Inferior parietal cortex (tissue), 1 donor: ENCODE data around the gene SOCS7.

Experiments
- DNase-seq: peaks from one replicate; pipeline ENCODE4 v3.0.0-alpha.2; 2016; ENCODE audit errors: extremely low spot score

Gene SOCS7

GRCh38 chr17:38440614-38441397 is 89.2 kb downstream of the SOCS7 start:
- DNase-seq, result no peak

- DNase-seq, result no peak
Observed at GRCh38 chr17:38441429-38442061, 89.9 kb downstream of the SOCS7 start.

DNA sequence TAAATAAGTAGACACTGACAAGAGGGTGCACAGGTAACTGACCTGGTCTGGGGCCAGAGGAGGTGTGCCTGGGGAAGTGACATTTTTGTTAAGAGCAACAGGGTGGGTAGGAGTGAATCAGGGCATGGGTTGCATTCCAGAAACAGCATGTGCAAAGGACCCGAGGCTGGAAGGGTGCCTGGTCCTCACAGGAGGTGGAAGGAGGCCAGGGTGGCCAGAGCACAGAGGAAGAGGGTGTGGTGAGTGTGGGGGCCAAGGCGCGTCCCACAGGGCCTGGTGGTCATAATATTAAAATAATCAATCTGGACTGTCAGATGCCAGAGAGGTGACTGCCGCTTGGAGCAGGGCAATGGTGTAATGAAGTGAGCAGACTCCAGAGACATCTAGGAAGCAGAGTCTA is 90.9 kb downstream of the SOCS7 start:
- DNase-seq, result no peak

DNA sequence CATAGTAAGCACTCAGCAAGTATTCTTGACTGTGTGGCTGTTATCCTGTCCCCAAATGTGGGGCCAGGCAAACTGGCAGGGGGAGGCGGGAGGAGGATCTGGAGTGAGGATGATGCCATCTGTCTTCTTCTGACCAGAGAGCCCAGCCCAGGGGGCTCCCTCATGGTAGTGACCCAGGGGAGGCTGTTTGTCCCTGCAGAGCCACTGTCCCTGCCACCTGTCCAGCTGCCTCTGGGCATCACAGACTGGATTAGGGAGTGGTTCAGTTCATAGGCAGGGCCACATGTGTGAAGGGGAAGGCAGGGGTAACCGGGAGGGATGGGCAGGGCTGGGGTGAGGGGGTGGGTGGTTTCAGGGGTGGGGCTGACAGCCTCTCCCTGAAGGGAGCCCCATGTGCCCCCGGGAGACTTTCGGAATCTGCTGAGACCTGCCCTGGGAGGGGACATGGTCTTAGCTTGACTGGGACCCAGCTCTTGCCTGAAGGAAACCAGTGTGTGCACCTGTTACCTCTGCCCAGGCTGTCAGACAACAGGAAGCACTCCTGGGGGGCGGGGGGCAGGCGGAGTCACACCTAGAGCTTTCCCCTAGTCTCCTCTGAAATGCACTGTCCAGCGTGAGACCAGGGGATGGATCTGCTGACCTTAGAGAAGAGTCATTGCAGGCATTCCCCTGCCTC is 91.8 kb downstream of the SOCS7 start:
- no peak for DNase-seq

DNA sequence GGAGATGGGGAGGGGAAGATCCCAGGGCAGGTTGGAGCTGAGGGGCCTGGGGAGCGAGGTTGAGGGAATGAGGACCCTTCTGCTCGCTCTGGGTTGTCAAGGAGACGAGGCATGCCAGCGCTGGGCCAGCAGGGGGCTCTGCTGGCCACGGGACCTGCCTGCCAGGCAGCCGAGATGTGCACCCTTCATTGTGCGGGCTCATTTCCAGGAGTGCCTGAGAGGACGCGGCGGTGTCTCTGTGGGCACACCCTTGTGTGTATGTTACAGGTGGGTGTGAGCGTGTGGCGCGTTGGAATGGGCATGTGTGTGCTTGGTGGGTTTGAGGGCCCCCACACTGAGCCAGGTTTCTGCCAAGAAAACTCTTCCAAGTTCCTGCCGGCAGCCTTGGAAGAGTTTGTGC is 92.5 kb downstream of the SOCS7 start:
- DNase-seq, result peak; percentile 73

GRCh38 chr17:38447502-38448085 is 96.0 kb downstream of the SOCS7 start:
- DNase-seq, result no peak

GRCh38 chr17:38448208-38448771 is 96.6 kb downstream of the SOCS7 start:
- DNase-seq, result no peak

DNA sequence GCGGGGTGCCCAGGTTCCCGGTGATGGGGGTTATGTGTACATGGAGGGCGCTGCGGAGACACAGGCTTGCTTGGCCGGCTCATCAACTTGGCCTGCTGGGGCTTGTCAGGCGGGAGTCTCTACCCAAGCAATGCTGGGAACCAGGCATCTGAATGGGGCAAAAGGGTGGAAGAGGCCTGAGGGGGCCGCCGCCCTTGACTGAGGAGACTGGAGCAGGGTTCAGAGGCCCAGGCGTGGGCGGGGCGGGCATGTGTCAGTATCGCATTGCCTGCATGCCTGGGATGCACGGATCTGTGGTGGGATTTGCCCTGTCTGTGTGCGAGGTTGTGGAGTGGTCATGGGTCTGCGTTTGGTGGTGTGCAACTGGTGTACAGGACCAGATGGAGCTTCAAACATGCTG is 97.7 kb downstream of the SOCS7 start:
- DNase-seq, result no peak

- DNase-seq, result no peak
Observed at GRCh38 chr17:38450557-38451029, 98.9 kb downstream of the SOCS7 start.

GRCh38 chr17:38451030-38451839 is 99.6 kb downstream of the SOCS7 start:
- DNase-seq, result no peak

DNA sequence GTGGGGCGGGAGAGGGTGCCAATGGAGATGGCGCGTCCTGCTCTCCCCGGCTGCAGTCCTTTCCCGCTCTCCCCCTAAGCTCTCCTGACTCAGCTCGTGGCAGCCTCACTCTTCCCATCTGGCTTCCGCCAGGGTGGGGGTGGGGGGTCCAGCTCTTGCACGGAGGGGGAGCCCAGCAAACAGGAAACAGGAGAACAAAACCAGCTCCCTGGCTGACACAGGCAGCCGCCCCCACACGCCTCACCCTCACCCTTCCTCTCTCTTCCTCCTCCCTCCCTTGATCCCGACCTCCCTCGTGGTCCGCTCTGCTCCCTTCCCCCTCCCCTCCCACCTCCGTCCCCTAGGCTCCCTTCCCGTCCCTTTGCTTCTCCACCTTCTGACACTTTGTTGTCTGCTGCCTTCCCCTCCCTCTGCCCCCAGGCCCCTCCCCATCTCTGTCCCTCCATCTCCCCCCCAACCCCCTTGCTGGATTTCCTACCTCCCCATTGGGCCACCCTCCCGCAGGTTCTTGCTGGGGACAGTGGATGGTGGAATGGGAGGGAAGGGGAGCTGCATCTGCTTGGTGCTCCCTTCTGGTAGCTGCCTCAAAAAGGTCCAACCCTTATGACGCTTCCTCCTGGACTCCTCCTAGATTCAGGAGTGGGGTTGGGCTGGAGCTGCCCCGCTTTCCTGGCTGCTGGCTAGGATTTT is 100.3 kb downstream of the SOCS7 start:
- DNase-seq, result no peak

DNA sequence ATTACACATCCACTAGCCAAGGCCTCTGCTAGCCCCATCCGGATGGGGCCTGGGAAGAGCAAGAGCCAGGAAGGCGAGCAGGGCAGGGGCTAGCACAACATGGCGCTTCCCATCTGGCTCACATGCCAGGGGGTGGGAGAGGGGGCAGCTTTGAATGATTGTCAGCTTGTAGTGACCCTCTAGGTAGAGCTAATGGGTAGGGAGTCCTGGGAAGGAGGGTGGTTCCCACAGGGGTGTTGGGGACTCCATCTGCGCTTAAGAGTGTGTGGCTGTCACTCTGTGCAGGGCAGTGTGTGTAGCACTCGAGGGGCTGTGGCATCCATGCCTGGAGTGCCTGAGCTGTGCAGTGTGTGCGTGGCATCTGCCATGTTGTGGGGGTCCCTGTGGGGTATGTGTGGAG is 101.1 kb downstream of the SOCS7 start:
- no peak for DNase-seq

GRCh38 chr17:38453951-38454421 is 102.3 kb downstream of the SOCS7 start:
- DNase-seq, result no peak

DNA sequence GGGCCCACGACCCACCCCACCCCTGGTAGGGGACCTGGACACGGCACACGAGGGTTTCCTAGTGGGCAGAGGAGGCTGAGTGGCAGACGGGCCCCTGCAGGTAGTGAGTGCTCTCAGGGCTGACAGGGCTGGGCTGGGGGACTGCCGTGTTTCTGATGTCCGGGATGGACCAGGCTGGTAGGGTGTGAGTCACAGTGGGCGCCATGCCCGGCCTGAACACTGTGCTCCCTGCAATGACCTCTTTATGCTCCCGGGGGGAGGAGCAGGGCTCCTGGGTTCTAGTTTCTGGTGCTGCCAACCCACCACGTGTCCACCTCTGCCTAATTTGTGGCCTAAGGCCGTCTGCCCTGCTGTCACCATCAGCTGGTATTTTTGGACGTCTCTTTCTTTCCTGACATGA is 102.9 kb downstream of the SOCS7 start:
- peak; percentile 84 for DNase-seq
